ENCODE measurements around the gene MYL2. TPM values are rescaled to one million over a fixed set of nuclear protein-coding genes. Genes with fewer than 3 reads are reported as not detected.
"Not testable (repeated sequence)": the region's sequence is repeated elsewhere in the genome, so short reads cannot be mapped to it uniquely, and the experiment has no call there.

The MYL2 gene, protein sequence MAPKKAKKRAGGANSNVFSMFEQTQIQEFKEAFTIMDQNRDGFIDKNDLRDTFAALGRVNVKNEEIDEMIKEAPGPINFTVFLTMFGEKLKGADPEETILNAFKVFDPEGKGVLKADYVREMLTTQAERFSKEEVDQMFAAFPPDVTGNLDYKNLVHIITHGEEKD
- polyA plus RNA-seq, result 100 to 1,000 TPM in 1 of 4 donors, 10 to 100 TPM in 1, 1 to 10 TPM in 1, under 1 TPM in 1; 0.55 to 143 (median 22.5) TPM
- long read RNA-seq, donor 1, result 0 reads
- long read RNA-seq, donor 2, result 0 reads
- long read RNA-seq, donor 3, result 0 reads
- long read RNA-seq, donor 4, result 0 reads
- long read RNA-seq, donor 5, transcript MYL2-201 (7 exons, 807 nt), result major isoform, 6 of 6 reads
- long read RNA-seq, donor 5, partial matches to known transcripts, result 0 of 6 reads
- long read RNA-seq, donor 5, other reads (novel, unspliced or antisense), result 0 of 6 reads
- long read RNA-seq, donor 6, partial matches to known transcripts, result 0 of 1 reads
- long read RNA-seq, donor 6, other reads (novel, unspliced or antisense), result 0 of 1 reads
- long read RNA-seq, donor 7, result 0 reads
- long read RNA-seq, donor 8, transcript MYL2-201 (7 exons, 807 nt), result major isoform, 42 of 43 reads
- long read RNA-seq, donor 8, partial matches to known transcripts, result 0 of 43 reads
- long read RNA-seq, donor 8, other reads (novel, unspliced or antisense), result 0 of 43 reads
- long read RNA-seq, donor 9, result 0 reads
- long read RNA-seq, donor 10, result 0 reads

DNA sequence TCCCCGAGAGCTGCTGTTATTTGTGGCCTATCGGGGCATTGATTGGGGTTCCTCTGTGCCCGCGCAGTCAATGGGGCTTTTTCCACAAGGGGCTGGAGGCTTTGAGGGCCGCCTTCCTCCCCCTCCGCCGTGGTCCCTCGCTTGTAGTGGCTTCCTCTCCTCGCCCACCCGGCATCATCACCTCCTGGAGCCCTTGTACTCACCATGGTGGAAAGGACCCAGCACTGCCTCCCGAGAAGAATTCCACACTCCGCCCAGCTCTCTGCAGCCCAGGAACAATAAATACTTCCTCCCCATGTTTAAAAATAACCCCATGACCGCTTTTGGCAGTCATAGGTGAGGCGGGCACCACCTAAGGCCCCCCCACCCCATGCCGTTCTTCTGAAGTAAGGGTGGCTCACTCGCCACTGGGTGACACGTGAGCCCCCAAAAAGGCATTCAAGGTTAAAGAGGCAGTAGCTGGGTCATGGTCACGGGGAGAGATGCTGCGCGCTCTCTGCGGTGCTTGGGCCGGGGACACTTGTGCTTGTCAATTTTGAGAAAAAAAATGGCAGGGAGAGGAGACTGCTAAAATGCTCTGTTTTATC is at the start of gene MYL2:
MYL2 (minus strand) TSS at position 256 of the 587 bp plus-strand sequence; CDS start at position 206, 50 bp downstream.
- Histone ChIP-seq H3K27ac (ENCODE audit: low read depth in 1 of 3, low read length in 2 of 3) (no peak within 1 kb of the TSS), H3K9me3 (ENCODE audit: control insufficient read depth in 2 of 2, insufficient read depth in 1 of 2, low read depth in 1 of 2, low read length in 1 of 2) (no peaks in the 10 kb centered on the region), H3K36me3 (ENCODE audit: control insufficient read depth in 3 of 3, insufficient read depth in 2 of 3, low read depth in 1 of 3, low read length in 3 of 3) (no peaks in the 10 kb centered on the region), H3K27me3 (ENCODE audit: control insufficient read depth in 3 of 3, insufficient read depth in 3 of 3, low read length in 3 of 3) (peaks cover 0 to 2% (median 0%) of the 10 kb centered on the region in 3 donors), H3K4me1 (ENCODE audit: control insufficient read depth in 3 of 3, insufficient read depth in 2 of 3, low read depth in 1 of 3, low read length in 2 of 3) (no peaks in the 10 kb centered on the region), H3K4me3 (ENCODE audit: low read depth in 1 of 3, low read length in 3 of 3) (no peak within 1 kb of the TSS)
- WGBS, 3 donors, result 61 to 70% (median 69%) methylated on average over 22 of the region's 22 CpGs
- FAIRE-seq (no peak), DNase-seq (no peak)

DNA sequence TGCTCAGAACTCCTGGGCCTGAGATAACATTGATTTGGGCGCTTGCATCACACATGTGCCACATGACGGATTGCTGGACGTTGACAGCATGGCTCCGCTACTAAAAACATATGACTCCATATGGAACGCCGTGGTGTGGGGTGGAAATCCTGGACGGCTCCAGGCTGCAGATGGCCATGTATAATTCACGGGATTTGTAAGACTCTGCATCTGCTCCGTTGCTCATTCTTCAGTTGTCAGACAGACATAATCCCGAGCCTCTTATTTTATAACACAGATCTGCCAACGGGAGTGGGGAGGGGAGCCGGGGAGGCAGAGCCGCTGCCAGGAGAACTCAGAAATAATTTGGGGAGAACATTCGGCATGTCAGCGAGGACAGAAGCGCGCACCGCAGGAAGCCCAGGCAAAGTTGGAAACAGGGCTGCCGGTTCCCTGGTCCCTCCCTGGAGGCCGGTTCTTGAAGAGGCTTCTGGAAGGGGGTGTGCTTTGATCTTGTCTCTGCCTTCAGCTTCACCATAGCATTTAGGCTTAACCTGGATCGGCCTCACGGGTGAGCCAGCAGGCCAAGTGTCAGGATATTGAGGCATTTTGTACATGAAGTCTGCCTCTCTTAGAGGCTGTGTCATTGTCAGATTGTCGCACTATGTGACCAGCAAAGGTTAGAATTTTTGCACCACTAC is 45.8 kb upstream of the MYL2 start:
- H3K27ac ChIP-seq (ENCODE audit: low read depth in 1 of 3, low read length in 2 of 3), result no peak overlapping the region
- no peaks in the 10 kb centered on the region for H3K36me3 ChIP-seq (ENCODE audit: control insufficient read depth in 3 of 3, insufficient read depth in 2 of 3, low read depth in 1 of 3, low read length in 3 of 3)
- H3K9me3 ChIP-seq (ENCODE audit: control insufficient read depth in 2 of 2, insufficient read depth in 1 of 2, low read depth in 1 of 2, low read length in 1 of 2), result peaks cover 0 to 4% of the 10 kb centered on the region in 2 donors
- 65 to 83% (median 81%) methylated on average over 23 of the region's 23 CpGs for WGBS, 3 donors
- H3K27me3 ChIP-seq (ENCODE audit: control insufficient read depth in 3 of 3, insufficient read depth in 3 of 3, low read length in 3 of 3), result peaks cover 0 to 6% (median 3%) of the 10 kb centered on the region in 3 donors
- no peak for DNase-seq
- no peak overlapping the region for H3K4me3 ChIP-seq (ENCODE audit: low read depth in 1 of 3, low read length in 3 of 3)
- no peaks in the 10 kb centered on the region for H3K4me1 ChIP-seq (ENCODE audit: control insufficient read depth in 3 of 3, insufficient read depth in 2 of 3, low read depth in 1 of 3, low read length in 2 of 3)
- no peak for FAIRE-seq

GRCh38 chr12:110965574-110965973 is 45.2 kb upstream of the MYL2 start:
- Histone ChIP-seq H3K4me1 (ENCODE audit: control insufficient read depth in 3 of 3, insufficient read depth in 2 of 3, low read depth in 1 of 3, low read length in 2 of 3) (no peaks in the 10 kb centered on the region), H3K27ac (ENCODE audit: low read depth in 1 of 3, low read length in 2 of 3) (no peak overlapping the region), H3K9me3 (ENCODE audit: control insufficient read depth in 2 of 2, insufficient read depth in 1 of 2, low read depth in 1 of 2, low read length in 1 of 2) (no peaks in the 10 kb centered on the region), H3K4me3 (ENCODE audit: low read depth in 1 of 3, low read length in 3 of 3) (no peak overlapping the region), H3K27me3 (ENCODE audit: control insufficient read depth in 3 of 3, insufficient read depth in 3 of 3, low read length in 3 of 3) (peaks cover 0 to 6% (median 3%) of the 10 kb centered on the region in 3 donors), H3K36me3 (ENCODE audit: control insufficient read depth in 3 of 3, insufficient read depth in 2 of 3, low read depth in 1 of 3, low read length in 3 of 3) (no peaks in the 10 kb centered on the region)
- WGBS, 3 donors, result 72 to 80% (median 75%) methylated on average over 12 of the region's 12 CpGs
- DNase-seq, result no peak
- no peak for FAIRE-seq

- peaks cover 0 to 6% (median 3%) of the 10 kb centered on the region in 3 donors for H3K27me3 ChIP-seq (ENCODE audit: control insufficient read depth in 3 of 3, insufficient read depth in 3 of 3, low read length in 3 of 3)
Measured at GRCh38 chr12:110960795-110961194, 40.4 kb upstream of the MYL2 start.

GRCh38 chr12:110957652-110958051 is 37.3 kb upstream of the MYL2 start:
- no peaks in the 10 kb centered on the region for H3K36me3 ChIP-seq (ENCODE audit: control insufficient read depth in 3 of 3, insufficient read depth in 2 of 3, low read depth in 1 of 3, low read length in 3 of 3)
- no peaks in the 10 kb centered on the region for H3K4me1 ChIP-seq (ENCODE audit: control insufficient read depth in 3 of 3, insufficient read depth in 2 of 3, low read depth in 1 of 3, low read length in 2 of 3)
- H3K4me3 ChIP-seq (ENCODE audit: low read depth in 1 of 3, low read length in 3 of 3), result no peak overlapping the region
- H3K27me3 ChIP-seq (ENCODE audit: control insufficient read depth in 3 of 3, insufficient read depth in 3 of 3, low read length in 3 of 3), result peaks cover 0 to 7% (median 0%) of the 10 kb centered on the region in 3 donors
- H3K27ac ChIP-seq (ENCODE audit: low read depth in 1 of 3, low read length in 2 of 3), result no peak overlapping the region
- FAIRE-seq (no peak), DNase-seq (no peak)
- WGBS, 3 donors, result 87 to 90% (median 88%) methylated on average over 9 of the region's 9 CpGs
- peaks cover 0 to 4% of the 10 kb centered on the region in 2 donors for H3K9me3 ChIP-seq (ENCODE audit: control insufficient read depth in 2 of 2, insufficient read depth in 1 of 2, low read depth in 1 of 2, low read length in 1 of 2)

More at GRCh38 chr12:110960795-110961194, 40.4 kb upstream of the MYL2 start:
- H3K4me3 ChIP-seq (ENCODE audit: low read depth in 1 of 3, low read length in 3 of 3), result no peak overlapping the region
- DNase-seq (no peak), FAIRE-seq (no peak)
- H3K27ac ChIP-seq (ENCODE audit: low read depth in 1 of 3, low read length in 2 of 3), result no peak overlapping the region
- H3K9me3 ChIP-seq (ENCODE audit: control insufficient read depth in 2 of 2, insufficient read depth in 1 of 2, low read depth in 1 of 2, low read length in 1 of 2), result no peaks in the 10 kb centered on the region
- H3K4me1 ChIP-seq (ENCODE audit: control insufficient read depth in 3 of 3, insufficient read depth in 2 of 3, low read depth in 1 of 3, low read length in 2 of 3), result no peaks in the 10 kb centered on the region
- H3K36me3 ChIP-seq (ENCODE audit: control insufficient read depth in 3 of 3, insufficient read depth in 2 of 3, low read depth in 1 of 3, low read length in 3 of 3), result no peaks in the 10 kb centered on the region
- 84 to 93% (median 91%) methylated on average over 2 of the region's 2 CpGs for WGBS, 3 donors

GRCh38 chr12:110957159-110957558 is 36.8 kb upstream of the MYL2 start:
- no peak for FAIRE-seq
- Histone ChIP-seq H3K9me3 (ENCODE audit: control insufficient read depth in 2 of 2, insufficient read depth in 1 of 2, low read depth in 1 of 2, low read length in 1 of 2) (peaks cover 0 to 4% of the 10 kb centered on the region in 2 donors), H3K4me3 (ENCODE audit: low read depth in 1 of 3, low read length in 3 of 3) (no peak overlapping the region), H3K4me1 (ENCODE audit: control insufficient read depth in 3 of 3, insufficient read depth in 2 of 3, low read depth in 1 of 3, low read length in 2 of 3) (no peaks in the 10 kb centered on the region), H3K27ac (ENCODE audit: low read depth in 1 of 3, low read length in 2 of 3) (no peak overlapping the region), H3K27me3 (ENCODE audit: control insufficient read depth in 3 of 3, insufficient read depth in 3 of 3, low read length in 3 of 3) (peaks cover 0 to 7% (median 0%) of the 10 kb centered on the region in 3 donors), H3K36me3 (ENCODE audit: control insufficient read depth in 3 of 3, insufficient read depth in 2 of 3, low read depth in 1 of 3, low read length in 3 of 3) (no peaks in the 10 kb centered on the region)
- no peak for DNase-seq
- WGBS, 3 donors, result 86 to 93% (median 87%) methylated on average over 10 of the region's 10 CpGs

- H3K4me3 ChIP-seq (ENCODE audit: low read depth in 1 of 3, low read length in 3 of 3); H3K4me1 ChIP-seq (ENCODE audit: control insufficient read depth in 3 of 3, insufficient read depth in 2 of 3, low read depth in 1 of 3, low read length in 2 of 3); H3K27ac ChIP-seq (ENCODE audit: low read depth in 1 of 3, low read length in 2 of 3); H3K27me3 ChIP-seq (ENCODE audit: control insufficient read depth in 3 of 3, insufficient read depth in 3 of 3, low read length in 3 of 3); H3K36me3 ChIP-seq (ENCODE audit: control insufficient read depth in 3 of 3, insufficient read depth in 2 of 3, low read depth in 1 of 3, low read length in 3 of 3); DNase-seq; FAIRE-seq; H3K9me3 ChIP-seq (ENCODE audit: control insufficient read depth in 2 of 2, insufficient read depth in 1 of 2, low read depth in 1 of 2, low read length in 1 of 2): not testable (repeated sequence)
- 96 to 100% (median 97%) methylated on average over 7 to 28 of the region's 31 CpGs for WGBS, 3 donors
Measured at GRCh38 chr12:110950867-110951266, 30.5 kb upstream of the MYL2 start.

DNA sequence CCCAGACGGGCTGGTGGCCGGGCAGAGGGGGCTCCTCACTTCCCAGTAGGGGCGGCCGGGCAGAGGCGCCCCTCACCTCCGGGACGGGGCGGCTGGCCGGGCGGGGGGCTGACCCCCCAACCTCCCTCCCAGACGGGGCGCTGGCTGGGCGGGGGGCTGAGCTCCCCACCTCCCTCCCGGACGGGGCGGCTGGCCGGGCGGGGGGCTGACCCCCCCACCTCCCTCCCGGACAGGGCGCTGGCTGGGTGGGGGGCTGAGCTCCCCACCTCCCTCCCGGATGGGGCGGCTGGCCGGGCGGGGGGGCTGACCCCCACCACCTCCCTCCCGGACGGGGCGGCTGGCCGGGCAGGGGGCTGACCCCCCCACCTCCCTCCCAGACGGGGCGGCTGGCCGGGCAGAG is 30.1 kb upstream of the MYL2 start:
- not testable (repeated sequence) for DNase-seq; H3K27me3 ChIP-seq (ENCODE audit: control insufficient read depth in 3 of 3, insufficient read depth in 3 of 3, low read length in 3 of 3); H3K27ac ChIP-seq (ENCODE audit: low read depth in 1 of 3, low read length in 2 of 3); FAIRE-seq; H3K36me3 ChIP-seq (ENCODE audit: control insufficient read depth in 3 of 3, insufficient read depth in 2 of 3, low read depth in 1 of 3, low read length in 3 of 3); H3K4me3 ChIP-seq (ENCODE audit: low read depth in 1 of 3, low read length in 3 of 3); H3K4me1 ChIP-seq (ENCODE audit: control insufficient read depth in 3 of 3, insufficient read depth in 2 of 3, low read depth in 1 of 3, low read length in 2 of 3)
- peaks cover 0 to 10% of the 10 kb centered on the region in 2 donors for H3K9me3 ChIP-seq (ENCODE audit: control insufficient read depth in 2 of 2, insufficient read depth in 1 of 2, low read depth in 1 of 2, low read length in 1 of 2)
- WGBS, 3 donors, result 94 to 97% (median 96%) methylated on average over 15 to 28 of the region's 31 CpGs

All from small intestine (tissue), 16 donors.